Urinary bladder (tissue), 4 donors: ENCODE measurements around the gene CCDC152. TPM values are rescaled to one million over a fixed set of nuclear protein-coding genes. Genes with fewer than 3 reads are reported as not detected.
"Not testable (repeated sequence)": the region's sequence is repeated elsewhere in the genome, so short reads cannot be mapped to it uniquely, and the experiment has no call there.

Source experiments
- DNase-seq: peaks from one replicate; pipeline ENCODE4 v3.0.0-alpha.2; 2015; ENCODE audit errors: extremely low spot score
- H3K27ac ChIP-seq: one replicate; pipeline ENCODE4 v1.5.1; 2013; ENCODE audit warnings: low read depth, mild to moderate bottlenecking, moderate library complexity
- H3K36me3 ChIP-seq: one replicate; pipeline ENCODE4 v1.6.1; 2013; ENCODE audit warnings: mild to moderate bottlenecking, moderate library complexity; ENCODE audit not compliant: insufficient read depth
- H3K4me1 ChIP-seq: one replicate; pipeline ENCODE4 v1.6.1; 2013; ENCODE audit warnings: mild to moderate bottlenecking, moderate library complexity; ENCODE audit not compliant: insufficient read depth
- H3K4me3 ChIP-seq: one replicate; pipeline ENCODE4 v1.5.1; 2013; ENCODE audit warnings: low read depth, low read length
- WGBS: extraction: QIAGEN DNeasy Blood & Tissue Kit; methylation state at CpG from one replicate; pipeline ENCODE4 v1.1.7; 2013; 5-methylcytosine and 5-hydroxymethylcytosine counted together
- polyA plus RNA-seq: library from polyadenylated mRNA; stranded (reverse); fragments of 200-250 nt; gene quantifications from one replicate; pipeline ENCODE4 v1.2.3, GENCODE V29; 2013
- total RNA-seq: library from RNA; depleted of rRNA; stranded (reverse); fragments of >200 nt; gene quantifications from one replicate; pipeline ENCODE4 v1.2.3, GENCODE V29; 2014
- donor health status: healthy with polysubstance abuse.
- donor health status: healthy.

Gene CCDC152, protein sequence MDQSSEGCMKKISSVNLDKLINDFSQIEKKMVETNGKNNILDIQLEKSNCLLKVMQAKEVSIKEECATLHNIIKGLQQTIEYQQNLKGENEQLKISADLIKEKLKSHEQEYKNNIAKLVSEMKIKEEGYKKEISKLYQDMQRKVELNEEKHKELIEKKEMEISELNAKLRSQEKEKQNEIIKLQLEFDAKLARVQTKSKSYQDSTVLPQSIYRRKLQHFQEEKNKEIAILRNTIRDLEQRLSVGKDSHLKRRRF
- total RNA-seq (3.3 TPM), polyA plus RNA-seq (2.1 TPM)

DNA sequence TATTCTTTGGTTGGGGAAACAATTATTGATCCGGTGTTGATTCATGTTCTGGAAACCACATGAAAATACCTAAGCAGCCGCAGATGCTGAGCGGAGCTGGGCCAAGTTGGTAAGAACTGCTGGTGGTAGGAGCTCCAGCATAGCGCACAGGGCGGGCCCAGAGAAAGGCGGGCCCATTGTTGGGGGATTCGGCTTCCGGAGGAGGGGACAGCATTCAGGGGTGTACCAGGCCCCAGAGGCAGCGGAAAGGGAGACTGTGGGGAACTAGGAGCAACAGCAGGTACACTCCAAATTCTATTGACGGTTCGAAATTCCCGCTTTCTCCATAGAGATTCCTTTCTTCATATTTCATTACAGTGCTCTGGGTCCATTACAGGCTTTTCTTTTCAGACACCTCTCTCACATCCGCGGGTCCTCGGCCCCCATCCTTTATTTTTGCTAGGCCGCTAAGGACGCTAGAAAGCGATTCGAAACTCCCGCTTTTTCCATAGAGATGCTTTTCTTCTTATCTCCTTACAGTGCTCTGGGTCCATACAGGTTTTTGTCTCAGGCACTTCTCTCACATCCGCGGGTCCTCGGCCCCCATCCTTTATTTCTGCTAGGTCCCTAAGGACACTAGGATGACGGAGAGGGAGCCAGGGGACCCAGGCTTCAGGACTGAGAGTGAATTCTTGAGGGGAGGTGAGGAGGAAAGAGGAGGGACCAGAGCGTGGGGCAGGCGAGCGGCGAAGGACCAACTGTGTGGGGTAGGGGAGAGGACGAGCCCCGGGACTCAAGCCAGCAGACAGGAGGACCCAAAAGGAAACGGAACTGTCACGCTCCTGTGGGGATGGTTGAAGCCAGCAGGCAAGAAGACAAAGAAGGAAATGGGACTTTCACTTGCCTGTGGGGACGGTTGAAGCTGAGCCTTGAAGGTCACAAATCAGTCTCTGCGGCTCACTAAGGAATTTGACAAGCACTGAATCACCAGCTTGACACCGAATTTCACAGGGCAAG, at the start of gene CCDC152:
Gene CCDC152 (plus strand): TSS at position 213 of the 996 bp plus-strand sequence. CDS start 2,304 bp downstream, outside the sequence.
- WGBS, result 27% methylated on average over 35 of the region's 35 CpGs
- no peaks in the 10 kb centered on the region for H3K36me3 ChIP-seq
- DNase-seq, result no peak
- peak within 1 kb of the TSS; percentile 14 for H3K4me3 ChIP-seq
- H3K27ac ChIP-seq, result no peak within 1 kb of the TSS
- H3K4me1 ChIP-seq, result no peaks in the 10 kb centered on the region

DNA sequence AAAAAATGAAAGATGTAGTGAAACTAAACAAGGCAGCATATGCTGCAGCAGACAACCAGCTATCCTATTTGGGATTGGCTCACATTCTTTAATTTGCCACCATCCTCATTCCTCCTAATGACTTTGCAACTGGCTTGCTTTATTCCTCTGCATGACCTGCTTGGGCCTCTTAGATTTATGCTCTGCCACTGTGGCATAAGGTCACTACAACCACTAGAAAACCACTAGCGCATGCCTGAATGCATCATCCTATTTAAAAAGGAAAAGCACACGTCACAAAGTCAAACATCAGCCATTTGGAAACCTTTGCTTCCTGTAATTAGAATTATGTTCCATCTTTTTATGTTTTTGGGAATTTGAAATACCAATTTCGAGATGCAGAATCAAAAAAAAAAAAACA, 40.8 kb upstream of the CCDC152 start:
- H3K27ac ChIP-seq, result no peak overlapping the region
- no peak for DNase-seq
- 88% methylated on average over 3 of the region's 3 CpGs for WGBS
- H3K4me3 ChIP-seq, result no peak overlapping the region
- H3K4me1 ChIP-seq, result no peaks in the 10 kb centered on the region
- peaks cover 4% of the 10 kb centered on the region for H3K36me3 ChIP-seq

DNA sequence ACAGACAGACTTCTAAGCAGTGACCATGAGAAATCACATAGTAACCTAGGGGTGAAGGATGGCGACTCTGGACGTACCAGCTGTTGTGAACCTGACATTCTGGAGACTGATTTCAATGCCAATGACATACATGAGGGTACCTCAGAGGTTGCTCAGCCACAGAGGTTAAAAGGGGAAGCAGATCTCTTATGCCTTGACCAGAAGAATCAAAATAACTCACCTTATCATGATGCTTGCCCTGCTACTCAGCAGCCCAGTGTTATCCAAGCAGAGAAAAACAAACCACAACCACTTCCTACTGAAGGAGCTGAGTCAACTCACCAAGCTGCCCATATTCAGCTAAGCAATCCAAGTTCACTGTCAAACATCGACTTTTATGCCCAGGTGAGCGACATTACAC, 38.0 kb upstream of the CCDC152 start:
- H3K36me3 ChIP-seq, result peaks cover 4% of the 10 kb centered on the region
- no peak overlapping the region for H3K4me3 ChIP-seq
- H3K27ac ChIP-seq, result no peak overlapping the region
- 89% methylated on average over 4 of the region's 4 CpGs for WGBS
- no peak for DNase-seq
- H3K4me1 ChIP-seq, result no peaks in the 10 kb centered on the region

DNA sequence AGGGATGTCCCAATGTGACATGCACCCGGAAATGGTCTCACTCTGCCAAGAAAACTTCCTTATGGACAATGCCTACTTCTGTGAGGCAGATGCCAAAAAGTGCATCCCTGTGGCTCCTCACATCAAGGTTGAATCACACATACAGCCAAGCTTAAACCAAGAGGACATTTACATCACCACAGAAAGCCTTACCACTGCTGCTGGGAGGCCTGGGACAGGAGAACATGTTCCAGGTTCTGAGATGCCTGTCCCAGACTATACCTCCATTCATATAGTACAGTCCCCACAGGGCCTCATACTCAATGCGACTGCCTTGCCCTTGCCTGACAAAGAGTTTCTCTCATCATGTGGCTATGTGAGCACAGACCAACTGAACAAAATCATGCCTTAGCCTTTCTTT, 37.6 kb upstream of the CCDC152 start:
- WGBS, result 87% methylated on average over 2 of the region's 2 CpGs
- peaks cover 4% of the 10 kb centered on the region for H3K36me3 ChIP-seq
- H3K4me3 ChIP-seq, result no peak overlapping the region
- no peak for DNase-seq
- H3K27ac ChIP-seq, result no peak overlapping the region
- H3K4me1 ChIP-seq, result no peaks in the 10 kb centered on the region

DNA sequence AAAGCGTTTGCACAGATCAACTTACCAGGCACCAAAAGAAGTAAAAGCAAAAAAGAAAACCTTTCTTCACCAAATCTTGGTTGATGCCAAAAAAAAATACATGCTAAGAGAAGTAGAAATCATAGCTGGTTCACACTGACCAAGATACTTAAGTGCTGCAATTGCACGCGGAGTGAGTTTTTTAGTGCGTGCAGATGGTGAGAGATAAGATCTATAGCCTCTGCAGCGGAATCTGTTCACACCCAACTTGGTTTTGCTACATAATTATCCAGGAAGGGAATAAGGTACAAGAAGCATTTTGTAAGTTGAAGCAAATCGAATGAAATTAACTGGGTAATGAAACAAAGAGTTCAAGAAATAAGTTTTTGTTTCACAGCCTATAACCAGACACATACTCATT, 36.4 kb upstream of the CCDC152 start:
- H3K4me3 ChIP-seq, result no peak overlapping the region
- no peak for DNase-seq
- H3K27ac ChIP-seq, result no peak overlapping the region
- WGBS, result 68% methylated on average over 6 of the region's 6 CpGs
- no peaks in the 10 kb centered on the region for H3K4me1 ChIP-seq
- peaks cover 4% of the 10 kb centered on the region for H3K36me3 ChIP-seq

DNA sequence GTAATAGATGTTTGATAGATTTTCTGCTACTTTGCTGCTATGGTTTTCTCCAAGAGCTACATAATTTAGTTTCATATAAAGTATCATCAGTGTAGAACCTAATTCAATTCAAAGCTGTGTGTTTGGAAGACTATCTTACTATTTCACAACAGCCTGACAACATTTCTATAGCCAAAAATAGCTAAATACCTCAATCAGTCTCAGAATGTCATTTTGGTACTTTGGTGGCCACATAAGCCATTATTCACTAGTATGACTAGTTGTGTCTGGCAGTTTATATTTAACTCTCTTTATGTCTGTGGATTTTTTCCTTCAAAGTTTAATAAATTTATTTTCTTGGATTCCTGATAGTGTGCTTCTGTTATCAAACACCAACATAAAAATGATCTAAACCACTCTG, 35.1 kb upstream of the CCDC152 start:
- H3K36me3 ChIP-seq, result no peaks in the 10 kb centered on the region
- H3K4me3 ChIP-seq, result no peak overlapping the region
- no peak overlapping the region for H3K27ac ChIP-seq
- no peak for DNase-seq
- H3K4me1 ChIP-seq, result no peaks in the 10 kb centered on the region

DNA sequence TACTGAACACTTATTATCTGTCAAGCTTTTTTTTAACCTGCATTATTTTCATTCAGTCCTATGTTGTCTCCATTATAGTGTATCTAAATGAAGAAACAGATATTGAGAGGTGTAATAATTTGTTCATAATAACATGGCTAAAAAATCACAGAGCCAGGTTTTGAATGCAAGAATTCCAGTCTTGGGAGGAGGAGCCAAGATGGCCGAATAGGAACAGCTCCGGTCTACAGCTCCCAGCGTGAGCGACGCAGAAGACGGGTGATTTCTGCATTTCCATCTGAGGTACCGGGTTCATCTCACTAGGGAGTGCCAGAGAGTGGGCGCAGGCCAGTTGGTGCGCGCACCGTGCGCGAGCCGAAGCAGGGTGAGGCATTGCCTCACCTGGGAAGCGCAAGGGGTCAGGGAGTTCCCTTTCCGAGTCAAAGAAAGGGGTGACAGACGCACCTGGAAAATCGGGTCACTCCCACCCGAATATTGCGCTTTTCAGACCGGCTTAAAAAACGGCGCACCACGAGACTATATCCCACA, 22.0 kb upstream of the CCDC152 start:
- H3K4me1 ChIP-seq, H3K27ac ChIP-seq, DNase-seq, H3K4me3 ChIP-seq, H3K36me3 ChIP-seq: not testable (repeated sequence)
- WGBS, result 97% methylated on average over 15 of the region's 24 CpGs

DNA sequence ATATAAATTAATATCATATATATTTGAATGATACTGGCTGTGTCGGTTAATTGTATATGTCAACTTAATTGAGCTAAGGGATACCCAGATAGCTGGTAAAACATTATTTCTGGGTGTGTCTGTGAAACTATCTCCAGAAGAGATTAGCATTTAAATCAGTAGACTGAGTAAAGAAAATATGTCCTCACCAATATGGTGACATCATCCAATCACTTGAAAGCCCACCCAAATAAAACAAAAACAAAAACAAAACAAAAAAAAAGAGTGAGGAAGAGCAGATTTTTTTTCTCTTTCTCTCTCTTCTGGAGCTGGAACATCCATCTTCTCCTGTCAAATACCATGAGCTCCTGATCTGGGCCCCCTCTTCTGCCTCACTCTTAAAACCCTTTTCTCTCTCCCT, 15.7 kb upstream of the CCDC152 start:
- DNase-seq, result no peak
- Histone ChIP-seq H3K4me1 (no peaks in the 10 kb centered on the region), H3K36me3 (no peaks in the 10 kb centered on the region), H3K4me3 (no peak overlapping the region), H3K27ac (no peak overlapping the region)
- WGBS, result 99% methylated on average over 1 of the region's 1 CpG

DNA sequence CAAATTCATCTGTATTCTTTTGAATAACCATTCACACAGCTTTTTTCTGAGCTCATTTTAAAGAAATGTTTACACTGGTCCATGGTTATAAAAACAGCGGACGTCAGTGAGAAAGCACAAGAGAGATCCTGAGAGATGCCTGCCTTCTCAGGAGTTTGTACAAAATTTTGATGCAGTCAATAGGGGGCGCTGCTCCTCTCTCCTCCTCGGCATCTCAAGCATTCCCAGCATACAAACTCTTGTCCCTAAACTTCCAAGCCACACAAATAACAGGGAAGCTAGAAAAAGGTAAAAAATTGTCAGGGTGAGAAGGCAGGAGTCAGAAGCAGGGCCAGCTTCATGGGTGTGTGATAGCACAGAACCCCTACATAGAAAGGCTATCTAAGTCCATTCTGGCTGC, 11.2 kb upstream of the CCDC152 start:
- Histone ChIP-seq H3K4me1 (no peaks in the 10 kb centered on the region), H3K4me3 (no peak overlapping the region), H3K36me3 (no peaks in the 10 kb centered on the region), H3K27ac (no peak overlapping the region)
- WGBS, result 25% methylated on average over 4 of the region's 4 CpGs
- no peak for DNase-seq

DNA sequence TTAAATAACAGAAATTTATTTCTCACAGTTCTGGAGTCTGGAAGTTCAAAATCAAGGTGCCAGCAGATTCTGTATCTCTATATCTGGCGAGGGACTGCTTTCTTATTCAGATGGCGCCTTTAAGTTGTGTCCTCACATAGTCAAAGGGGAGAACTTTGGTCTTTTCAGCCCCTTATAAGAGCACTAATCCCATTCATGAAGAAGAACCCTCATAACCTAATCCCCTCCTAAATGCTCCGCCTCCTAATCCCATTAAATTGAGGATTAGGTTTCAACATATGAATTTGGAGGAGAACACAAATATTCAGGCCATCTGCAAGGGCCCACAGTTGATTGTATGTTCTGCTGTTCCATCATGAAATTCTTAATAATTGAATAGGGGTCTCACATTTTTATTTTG, 10.8 kb upstream of the CCDC152 start:
- no peak for DNase-seq
- H3K4me3 ChIP-seq, result no peak overlapping the region
- 98% methylated on average over 3 of the region's 3 CpGs for WGBS

DNA sequence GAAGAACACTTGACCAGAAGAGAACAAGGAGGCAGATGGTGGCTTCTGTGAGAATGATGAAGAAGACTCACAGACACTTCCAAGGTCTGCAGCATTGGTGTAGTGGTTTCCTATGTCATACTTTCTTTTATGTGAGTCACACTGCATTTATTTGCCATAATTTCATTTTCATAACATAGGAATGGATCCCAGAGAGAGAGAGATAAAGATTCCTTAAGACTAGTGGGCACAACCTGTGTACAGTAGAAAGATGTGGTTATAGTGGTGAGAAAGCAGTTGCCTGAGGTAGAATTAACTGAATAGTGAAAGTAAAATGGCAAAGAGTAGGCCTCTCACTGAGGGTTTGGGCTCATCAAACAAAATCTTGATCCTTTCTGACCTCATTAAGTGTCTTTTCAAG, 7.6 kb upstream of the CCDC152 start:
- no peaks in the 10 kb centered on the region for H3K4me1 ChIP-seq
- DNase-seq, result no peak
- H3K4me3 ChIP-seq, result no peak overlapping the region
- no peaks in the 10 kb centered on the region for H3K36me3 ChIP-seq
- H3K27ac ChIP-seq, result no peak overlapping the region

More for the DNA sequence above, 10.8 kb upstream of the CCDC152 start:
- Histone ChIP-seq H3K27ac (no peak overlapping the region), H3K36me3 (no peaks in the 10 kb centered on the region), H3K4me1 (no peaks in the 10 kb centered on the region)

DNA sequence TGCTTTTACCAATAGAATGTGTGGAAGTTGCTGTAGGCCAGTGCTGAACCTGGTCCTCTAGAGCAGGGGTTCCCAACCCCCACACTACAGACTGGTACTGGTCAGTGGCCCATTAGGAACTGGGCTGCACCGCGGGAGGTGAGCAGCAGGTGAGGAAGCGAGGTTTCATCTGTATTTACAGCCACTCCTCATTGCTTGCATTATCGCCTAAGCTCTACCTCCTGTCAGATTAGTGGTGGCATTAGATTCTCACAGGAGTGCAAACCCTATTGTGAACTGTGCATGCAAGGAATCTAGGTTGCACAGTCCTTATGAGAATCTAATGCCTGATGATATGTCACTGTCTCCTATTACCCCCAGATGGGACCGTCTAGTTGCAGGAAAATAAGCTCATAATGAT, 6.1 kb upstream of the CCDC152 start:
- no peak for DNase-seq
- Histone ChIP-seq H3K27ac (no peak overlapping the region), H3K36me3 (no peaks in the 10 kb centered on the region), H3K4me3 (no peak overlapping the region), H3K4me1 (no peaks in the 10 kb centered on the region)
- 97% methylated on average over 5 of the region's 5 CpGs for WGBS

DNA sequence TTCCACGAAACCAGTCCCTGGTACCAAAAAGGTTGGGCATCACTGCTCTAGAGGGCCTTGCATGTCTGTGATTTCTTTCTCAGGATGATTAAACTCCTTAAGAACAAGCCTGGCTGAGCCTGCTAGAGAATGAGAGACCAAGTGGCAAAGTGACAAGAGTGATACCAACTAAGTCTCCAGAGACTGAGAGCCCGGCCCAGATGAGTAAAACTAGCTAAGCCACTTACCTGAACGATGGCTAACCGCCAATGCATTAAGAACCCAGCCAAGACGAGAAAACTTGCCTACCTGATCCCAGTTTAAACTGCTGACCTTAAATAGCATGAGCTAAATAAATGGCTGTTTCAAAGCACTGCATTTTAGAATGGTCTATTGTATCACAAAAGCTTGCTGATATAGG, 5.6 kb upstream of the CCDC152 start:
- Histone ChIP-seq H3K36me3 (no peaks in the 10 kb centered on the region), H3K4me3 (no peak overlapping the region), H3K27ac (no peak overlapping the region), H3K4me1 (no peaks in the 10 kb centered on the region)
- no peak for DNase-seq
- WGBS, result 73% methylated on average over 5 of the region's 5 CpGs

DNA sequence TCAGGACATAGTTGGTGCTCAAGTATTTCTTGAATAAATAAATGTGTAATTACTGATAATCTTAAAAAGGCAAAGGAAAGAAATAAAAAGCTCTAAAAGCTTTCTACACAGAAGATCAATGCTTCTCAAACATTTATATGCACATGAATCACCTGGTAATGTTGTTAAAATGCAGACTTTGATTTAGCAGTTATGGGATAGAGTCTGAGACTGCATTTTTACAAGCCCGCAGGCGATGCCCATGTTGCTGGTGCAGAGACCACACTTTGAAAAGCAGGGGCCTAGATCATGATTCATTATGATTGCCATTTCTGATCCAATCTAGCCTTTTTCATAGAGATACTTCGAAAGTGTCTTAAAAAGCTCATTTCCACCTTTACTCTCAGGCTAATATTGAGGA, 3.5 kb upstream of the CCDC152 start:
- Histone ChIP-seq H3K27ac (no peak overlapping the region), H3K4me3 (no peak overlapping the region), H3K36me3 (no peaks in the 10 kb centered on the region), H3K4me1 (no peaks in the 10 kb centered on the region)
- 73% methylated on average over 3 of the region's 3 CpGs for WGBS
- no peak for DNase-seq
